ENCODE results near the gene NBEAL1.
"Not testable (repeated sequence)": the region's sequence is repeated elsewhere in the genome, so short reads cannot be mapped to it uniquely, and the experiment has no call there.

The NBEAL1 gene

GRCh38 chr2:203201426-203201825 is 186.8 kb downstream of the NBEAL1 start:
- H3K4me3 ChIP-seq (ENCODE audit: low read depth, low read length) = no peak overlapping the region

- no peak overlapping the region for H3K4me3 ChIP-seq (ENCODE audit: low read depth, low read length)
Observed at GRCh38 chr2:203209538-203209937, 194.9 kb downstream of the NBEAL1 start.

- H3K4me3 ChIP-seq (ENCODE audit: low read depth, low read length) = no peak overlapping the region
Observed at GRCh38 chr2:203225423-203226039, 210.9 kb downstream of the NBEAL1 start.

- H3K4me3 ChIP-seq (ENCODE audit: low read depth, low read length) = not testable (repeated sequence)
Observed at GRCh38 chr2:203229674-203230073, 215.0 kb downstream of the NBEAL1 start.

- peak overlapping the region; percentile 79 for H3K4me3 ChIP-seq (ENCODE audit: low read depth, low read length)
Observed at GRCh38 chr2:203237346-203238238, 222.9 kb downstream of the NBEAL1 start.

GRCh38 chr2:203238292-203238703 is 223.6 kb downstream of the NBEAL1 start:
- H3K4me3 ChIP-seq (ENCODE audit: low read depth, low read length) = peak overlapping the region; percentile 79

GRCh38 chr2:203238704-203239526 is 224.2 kb downstream of the NBEAL1 start, which contains the start of gene CYP20A1:
Gene CYP20A1 (plus strand): TSS chr2:203239018. CDS start chr2:203239063, 45 bp downstream.
- peak within 1 kb of the TSS; percentile 79 for H3K4me3 ChIP-seq (ENCODE audit: low read depth, low read length)

- H3K4me3 ChIP-seq (ENCODE audit: low read depth, low read length) = no peak overlapping the region
Observed at GRCh38 chr2:203240491-203240890, 225.8 kb downstream of the NBEAL1 start.

GRCh38 chr2:203242518-203242917 is 227.8 kb downstream of the NBEAL1 start:
- H3K4me3 ChIP-seq (ENCODE audit: low read depth, low read length) = no peak overlapping the region

GRCh38 chr2:203246646-203247045 is 232.0 kb downstream of the NBEAL1 start:
- no peak overlapping the region for H3K4me3 ChIP-seq (ENCODE audit: low read depth, low read length)

- no peak overlapping the region for H3K4me3 ChIP-seq (ENCODE audit: low read depth, low read length)
Observed at GRCh38 chr2:203252818-203253217, 238.1 kb downstream of the NBEAL1 start.

- H3K4me3 ChIP-seq (ENCODE audit: low read depth, low read length) = not testable (repeated sequence)
Observed at GRCh38 chr2:203253422-203254095, 238.9 kb downstream of the NBEAL1 start.

GRCh38 chr2:203261326-203262159 is 246.9 kb downstream of the NBEAL1 start:
- H3K4me3 ChIP-seq (ENCODE audit: low read depth, low read length) = no peak overlapping the region

All from iPS-11a (cell line).